ENCODE measurements around the gene HBP1.
"Not testable (repeated sequence)": the region's sequence is repeated elsewhere in the genome, so short reads cannot be mapped to it uniquely, and the experiment has no call there.

The HBP1 gene

GRCh38 chr7:107168233-107169119 lies at the start of gene HBP1:
HBP1 (plus strand) TSS chr7:107169003; CDS start chr7:107179894, 10,891 bp downstream.
- peak; percentile 100 for DNase-seq (ENCODE audit: low spot score)

- no peak for DNase-seq (ENCODE audit: low spot score)
These were observed 49.3 kb upstream of the HBP1 start for GRCh38 chr7:107119376-107120105.

DNA sequence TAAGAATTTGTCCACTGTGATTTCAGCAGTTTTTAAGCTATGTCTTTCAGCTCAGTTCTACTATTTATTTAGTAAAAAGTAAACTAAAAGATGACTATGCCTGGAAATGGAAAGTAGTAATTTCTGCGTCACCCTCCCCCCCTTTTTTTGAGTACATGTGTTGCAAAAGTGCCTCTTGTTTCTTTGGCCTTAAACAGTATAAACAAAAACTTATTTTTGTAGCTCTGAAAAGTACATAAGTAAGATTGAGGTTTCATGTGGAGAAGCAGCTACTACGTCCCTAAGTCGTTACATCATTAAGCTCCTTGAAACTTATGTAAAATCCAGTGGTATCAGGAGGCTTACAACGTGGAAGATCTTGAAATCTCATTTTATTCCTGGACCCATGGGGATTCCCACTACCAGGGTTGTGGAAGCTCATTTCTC lies 46.3 kb upstream of the HBP1 start:
- DNase-seq (ENCODE audit: low spot score): no peak

- DNase-seq (ENCODE audit: low spot score): no peak
These were observed 45.4 kb upstream of the HBP1 start for GRCh38 chr7:107123392-107123791.

DNA sequence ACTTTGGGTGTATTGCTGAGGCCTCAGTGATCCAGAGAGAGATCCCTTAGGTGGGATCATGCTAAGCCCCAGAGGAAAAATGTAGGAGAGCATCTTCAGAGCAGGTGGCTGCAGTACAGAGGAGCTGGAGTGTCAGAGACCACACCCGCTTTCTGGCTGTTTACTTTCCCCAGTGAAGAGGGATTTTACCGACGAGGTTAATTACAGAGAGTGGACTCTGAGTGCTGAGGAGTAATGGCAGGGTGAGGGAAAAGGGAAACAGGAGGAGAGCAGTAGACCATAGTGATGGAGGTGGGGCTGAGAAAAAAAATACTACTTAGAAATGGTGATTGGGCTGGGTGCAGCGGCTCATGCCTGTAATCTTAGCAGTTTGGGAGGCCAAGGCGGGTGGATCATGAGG lies 43.3 kb upstream of the HBP1 start:
- no peak for DNase-seq (ENCODE audit: low spot score)

DNA sequence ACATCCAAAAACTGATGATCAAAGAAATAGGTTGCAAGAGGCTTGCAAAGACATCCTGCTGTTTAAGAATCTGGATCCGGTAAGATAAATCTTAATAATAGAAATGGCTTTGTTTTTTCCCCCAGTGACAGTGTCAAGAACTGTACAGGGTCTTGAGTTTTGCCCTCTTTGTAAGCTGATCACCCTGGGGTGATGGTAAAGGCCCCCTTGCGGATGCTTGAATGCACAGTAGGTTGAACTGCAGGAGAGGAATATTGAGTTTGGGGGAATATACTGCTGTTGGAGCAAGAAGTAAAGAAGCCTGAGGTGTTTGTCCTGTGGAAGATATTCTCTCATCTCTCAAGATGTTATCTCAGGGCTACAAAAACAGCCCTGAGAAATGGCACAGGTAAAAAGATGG lies 40.6 kb upstream of the HBP1 start:
- no peak for DNase-seq (ENCODE audit: low spot score)

DNA sequence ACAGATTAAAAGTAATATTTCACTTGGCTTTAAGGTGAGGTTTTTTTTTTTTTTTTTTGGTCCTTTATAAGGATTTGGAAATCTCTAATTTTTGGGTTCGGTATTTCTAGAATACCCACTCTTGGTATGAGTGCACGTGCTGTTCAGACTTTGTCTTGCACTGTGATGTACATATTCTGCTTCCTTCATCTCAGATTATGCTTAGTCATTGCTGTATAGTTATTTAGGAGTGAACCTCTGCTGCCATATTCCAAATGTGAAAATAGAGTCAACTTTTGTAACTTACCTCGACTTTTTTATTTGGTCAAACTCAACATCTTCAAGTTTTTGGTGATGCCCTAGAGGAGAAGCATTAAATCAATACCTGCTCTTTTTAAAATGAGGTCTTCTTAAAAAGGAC lies 40.1 kb upstream of the HBP1 start:
- no peak for DNase-seq (ENCODE audit: low spot score)

DNA sequence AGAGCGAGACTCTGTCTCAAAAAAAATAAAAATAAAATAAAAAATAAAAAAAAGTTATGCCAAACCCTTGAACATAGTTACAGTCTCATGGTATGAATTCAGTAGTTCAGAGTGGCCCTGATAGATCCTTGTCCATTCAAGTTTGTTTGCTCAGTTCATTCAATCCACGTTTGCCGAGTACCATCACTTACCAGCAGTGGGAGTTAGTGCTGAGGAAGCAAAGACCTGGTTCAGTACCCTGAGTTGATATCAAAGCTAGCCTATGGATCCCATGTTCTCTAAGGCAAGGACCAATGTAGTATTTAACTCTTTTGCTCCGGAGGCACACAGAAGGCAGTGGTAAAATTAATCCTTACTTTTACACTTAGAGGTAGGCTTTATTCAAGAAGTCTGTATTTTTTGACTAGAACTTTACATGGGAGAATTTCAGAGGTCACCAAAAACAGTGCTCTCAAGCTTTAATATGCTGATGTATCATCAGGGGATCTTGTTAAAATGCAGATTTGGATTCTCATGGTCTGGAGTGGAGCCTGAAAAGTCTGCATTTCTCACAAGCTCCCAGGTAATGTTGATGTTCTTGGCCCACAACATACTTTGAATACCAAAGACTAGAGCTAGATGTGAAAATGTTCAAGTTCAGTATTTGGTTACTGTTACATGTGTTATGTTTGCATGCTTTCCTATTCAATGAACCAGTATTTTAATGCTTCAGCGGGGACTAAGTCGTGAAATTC lies 38.1 kb upstream of the HBP1 start:
- no peak for DNase-seq (ENCODE audit: low spot score)

DNA sequence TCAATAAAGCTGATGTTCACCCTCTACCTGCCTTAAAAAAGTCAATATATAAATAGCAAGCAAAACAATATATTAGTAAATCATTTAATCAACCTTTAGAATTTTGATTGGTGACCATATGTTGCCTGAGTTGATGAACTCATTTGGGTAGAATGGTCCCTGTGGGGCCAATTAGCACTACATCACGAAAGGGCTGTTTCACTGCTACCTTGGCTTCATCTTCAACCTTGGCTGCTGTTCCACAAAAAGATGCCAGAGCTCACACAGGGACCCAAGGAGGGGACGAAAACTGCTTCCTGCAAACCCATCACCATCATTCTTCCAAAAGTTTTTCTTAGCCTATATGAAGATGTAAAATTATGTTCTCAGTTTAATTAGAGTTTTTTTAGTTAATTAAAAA lies 35.4 kb upstream of the HBP1 start:
- no peak for DNase-seq (ENCODE audit: low spot score)

DNA sequence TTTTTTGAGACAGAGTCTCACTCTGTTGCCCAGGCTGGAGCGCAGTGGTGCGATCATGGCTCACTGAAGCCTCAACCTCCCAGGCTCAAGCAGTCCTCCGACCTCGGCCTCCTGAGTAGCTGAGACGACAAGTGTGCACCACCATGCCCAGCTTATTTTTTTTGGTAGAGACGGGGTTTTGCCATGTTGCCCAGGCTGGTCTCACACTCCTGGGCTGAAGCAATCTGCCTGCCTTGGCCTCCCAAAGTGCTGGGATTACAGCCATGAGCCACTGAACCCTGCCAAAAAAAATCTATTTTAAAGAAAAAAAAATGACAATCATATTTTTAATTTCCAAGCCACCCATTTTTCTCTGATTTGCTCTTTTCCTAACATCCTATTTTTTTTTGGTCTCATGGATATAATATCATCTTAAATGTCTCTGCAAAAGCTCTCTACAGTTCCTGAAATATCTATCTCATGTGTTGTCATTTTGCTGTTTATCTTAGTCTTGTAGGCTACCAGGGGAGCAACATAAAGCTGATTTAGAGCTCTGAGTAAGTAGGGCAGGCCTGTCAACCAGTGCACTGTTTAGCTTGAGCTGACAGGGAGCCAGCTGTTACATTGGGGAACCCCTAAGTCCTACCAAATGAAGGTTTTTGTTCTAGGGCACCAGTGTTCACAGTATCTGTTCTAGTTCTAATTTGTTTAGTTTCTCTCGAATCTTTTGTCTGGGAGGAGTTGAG lies 29.9 kb upstream of the HBP1 start:
- DNase-seq (ENCODE audit: low spot score): no peak

GRCh38 chr7:107143875-107144274 lies 24.9 kb upstream of the HBP1 start:
- DNase-seq (ENCODE audit: low spot score): not testable (repeated sequence)

DNA sequence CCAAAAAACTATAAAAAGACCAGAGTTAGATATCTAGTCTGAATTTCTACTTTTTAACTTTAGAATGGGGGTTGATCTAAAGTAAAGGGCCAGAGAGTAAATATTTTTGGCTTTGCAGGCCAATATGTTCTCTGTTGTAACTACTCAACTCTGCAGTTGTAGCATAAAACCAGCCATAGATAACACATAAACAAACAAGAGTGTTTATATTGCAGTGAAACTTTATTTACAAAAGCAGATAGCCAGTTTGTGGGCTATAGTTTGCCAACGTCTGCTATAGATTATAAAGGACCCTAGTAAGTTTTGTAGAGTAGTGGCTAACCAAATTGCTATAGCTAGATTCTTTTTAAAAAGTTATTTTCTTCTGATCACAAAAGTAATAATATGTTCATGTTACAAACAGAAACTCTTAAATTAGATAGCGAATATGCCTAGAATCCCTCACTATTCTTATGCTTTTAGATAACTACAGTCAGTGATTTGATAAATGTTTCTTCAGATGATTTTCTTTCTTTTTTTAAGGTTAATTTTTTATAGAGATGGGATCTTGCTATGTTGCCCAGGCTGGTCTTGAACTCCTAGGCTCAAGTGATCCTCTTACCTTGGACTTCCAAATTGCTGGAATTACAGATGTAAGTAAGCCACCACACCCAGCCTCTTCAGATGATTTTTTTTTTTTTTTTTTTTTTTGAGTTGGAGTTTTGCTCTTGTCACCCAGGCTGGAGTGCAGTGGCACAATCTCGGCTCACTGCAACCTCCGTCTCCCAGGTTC lies 23.6 kb upstream of the HBP1 start:
- DNase-seq (ENCODE audit: low spot score): no peak

DNA sequence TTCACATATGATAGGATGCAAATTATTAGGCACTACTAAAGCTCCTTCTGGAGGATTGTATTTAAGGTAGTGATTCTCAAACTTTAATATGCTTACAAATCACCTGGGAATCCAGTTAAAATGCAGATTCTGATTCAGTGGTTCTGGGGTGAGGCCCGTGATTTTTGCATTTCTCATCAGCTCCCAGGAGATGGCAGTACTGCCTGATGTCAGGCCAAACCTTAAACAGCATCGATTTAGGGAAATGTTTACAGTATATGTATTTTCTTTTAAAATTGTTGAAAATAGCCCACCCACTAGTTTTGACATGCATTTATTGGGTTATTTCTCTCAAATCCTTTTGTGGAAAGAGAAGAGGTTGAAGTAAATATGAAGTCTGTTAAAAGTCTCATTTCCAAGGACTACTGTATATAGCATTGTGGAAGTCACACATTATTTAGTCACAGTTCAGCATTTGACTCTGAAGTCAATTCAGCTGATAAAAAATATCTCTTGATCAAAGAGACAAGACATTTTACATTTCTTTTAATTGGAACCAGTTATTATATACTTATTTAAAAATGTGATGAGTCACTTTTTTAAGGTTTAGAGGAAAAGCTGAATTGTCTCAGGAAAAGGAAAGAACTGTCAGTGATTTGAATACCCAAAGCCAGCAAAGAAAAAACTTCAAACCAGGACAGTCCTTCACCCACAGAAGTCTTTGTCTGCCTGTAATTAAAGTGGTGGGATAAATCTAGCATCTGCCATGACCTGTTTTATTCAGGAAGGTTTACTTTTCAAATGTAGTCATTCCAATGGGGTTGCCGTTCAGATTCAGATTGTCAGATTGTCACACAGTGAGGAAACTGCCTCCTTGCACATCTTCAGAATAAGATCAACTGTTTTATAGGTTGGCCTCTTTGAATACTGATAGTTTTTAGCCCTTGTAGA lies 21.1 kb upstream of the HBP1 start:
- peak; percentile 54 for DNase-seq (ENCODE audit: low spot score)

DNA sequence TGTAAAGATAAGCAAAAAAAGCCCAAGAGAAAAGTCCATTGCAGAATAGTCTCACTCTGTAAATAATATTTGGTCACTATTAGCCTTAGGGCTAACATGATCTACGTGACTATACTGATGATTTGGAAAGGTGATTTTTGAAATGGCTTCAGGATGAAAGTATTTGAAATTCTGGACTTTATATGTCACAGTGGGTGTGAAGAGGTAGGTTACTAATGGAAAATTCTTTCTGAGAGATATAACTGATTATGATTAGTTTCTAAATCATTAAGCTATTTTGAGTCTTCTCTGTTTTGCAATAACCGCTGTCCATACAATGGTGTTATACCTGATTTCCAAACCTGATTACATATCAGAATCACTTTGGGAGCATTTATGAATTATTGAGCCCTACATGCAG lies 20.1 kb upstream of the HBP1 start:
- DNase-seq (ENCODE audit: low spot score): no peak

GRCh38 chr7:107149863-107150262 lies 18.9 kb upstream of the HBP1 start:
- no peak for DNase-seq (ENCODE audit: low spot score)

GRCh38 chr7:107150375-107151073 lies 18.3 kb upstream of the HBP1 start:
- peak; percentile 57 for DNase-seq (ENCODE audit: low spot score)

DNA sequence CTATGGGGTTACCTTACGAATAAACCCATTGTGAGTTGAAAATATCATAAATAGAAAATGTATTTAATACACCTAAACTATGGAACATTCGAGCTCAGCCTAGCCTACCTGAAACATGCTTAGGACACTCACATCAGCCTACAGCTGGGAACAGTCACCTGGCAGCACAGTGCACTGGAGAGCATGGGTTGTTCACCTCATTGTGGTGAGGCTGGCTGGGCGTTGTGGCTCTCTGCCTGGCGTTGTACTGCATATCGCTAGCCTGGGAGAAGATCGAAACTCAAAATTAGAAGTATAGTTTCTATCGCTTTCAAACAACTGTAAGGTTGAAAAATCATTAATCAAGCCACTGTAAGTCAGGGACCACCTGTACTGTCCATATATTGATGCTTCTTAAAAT lies 17.3 kb upstream of the HBP1 start:
- DNase-seq (ENCODE audit: low spot score): no peak

GRCh38 chr7:107152011-107152410 lies 16.8 kb upstream of the HBP1 start:
- DNase-seq (ENCODE audit: low spot score): no peak

GRCh38 chr7:107154826-107155225 lies 14.0 kb upstream of the HBP1 start:
- no peak for DNase-seq (ENCODE audit: low spot score)

Data from globus pallidus (tissue), 1 donor.